ENCODE data around the gene ULK2.

- no peak for TF ChIP-seq EZH2phosphoT487 (IDR thresholded peaks at IDR 0.05; ENCODE audit: insufficient read depth, low read depth)
- no peak for TF ChIP-seq EZH2 (IDR thresholded peaks at IDR 0.05; ENCODE audit: insufficient read depth, poor library complexity, severe bottlenecking)
Observed at GRCh38 chr17:19897903-19898302, 30.2 kb upstream of the ULK2 start.
